HG03378 (cell line): Measurements from ENCODE around the gene CASP6.

Source experiments
- ATAC-seq: cut with Tn5 transposase; IDR thresholded peaks from one replicate; pipeline ENCODE4 v1.9.1; 2021; ENCODE audit warnings: mild to moderate bottlenecking, moderate library complexity; ENCODE audit not compliant: unreplicated experiment

CASP6 gene

DNA sequence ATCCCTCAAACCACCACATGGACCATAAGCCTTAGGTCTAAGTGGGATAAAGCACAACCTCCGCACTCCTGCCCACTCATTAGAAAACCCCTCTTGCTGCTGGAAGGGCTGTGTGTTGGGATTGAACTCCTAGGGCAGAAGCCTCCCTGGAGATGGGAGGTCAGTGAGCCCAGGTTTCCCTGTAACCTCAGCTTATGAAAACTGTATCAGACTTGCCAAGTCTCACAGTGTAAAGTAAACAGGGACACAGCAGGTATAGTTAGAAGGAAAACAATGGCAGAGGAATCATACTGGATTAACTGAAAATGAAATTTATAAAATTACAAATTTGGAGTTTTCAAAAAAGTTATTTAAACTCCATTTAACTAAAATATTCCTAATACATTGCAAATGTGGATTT is 29.9 kb downstream of the CASP6 start:
- no peak for ATAC-seq

DNA sequence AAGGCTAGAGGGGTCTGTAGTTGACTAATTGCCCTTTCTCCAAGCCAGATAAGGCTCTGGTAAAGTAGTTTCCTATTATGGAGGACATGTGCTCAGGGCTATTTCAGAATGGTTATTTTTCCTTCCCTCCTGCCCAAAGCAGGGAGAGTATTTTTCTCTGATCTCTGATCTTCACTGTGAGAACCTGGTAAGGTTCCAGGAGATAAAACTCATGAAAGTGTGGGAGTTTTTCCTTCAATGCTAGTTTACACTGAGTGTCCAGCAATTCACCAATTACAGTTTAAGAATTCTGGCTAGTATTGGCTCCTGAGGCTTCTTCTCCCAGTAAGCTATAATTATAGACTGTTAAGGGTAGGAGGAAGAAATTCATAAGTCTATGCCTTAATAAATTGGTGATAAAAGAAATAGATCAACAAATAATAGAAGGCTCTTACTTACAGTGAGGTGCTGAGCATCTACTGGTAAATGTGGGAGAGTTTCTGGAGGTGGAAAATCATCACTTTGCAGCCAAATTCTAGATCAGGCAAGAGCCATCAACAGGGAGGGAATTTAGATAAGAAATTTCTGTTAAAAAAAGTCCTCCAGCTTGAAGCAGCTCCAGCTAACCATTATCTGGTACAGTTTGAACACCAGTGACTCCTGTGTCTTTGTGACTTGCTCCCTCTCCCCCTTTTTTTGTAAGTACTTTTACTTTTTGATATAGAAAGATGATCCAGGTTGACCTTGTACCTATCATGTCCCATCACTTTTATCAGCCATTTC is 30.9 kb downstream of the CASP6 start:
- no peak for ATAC-seq

DNA sequence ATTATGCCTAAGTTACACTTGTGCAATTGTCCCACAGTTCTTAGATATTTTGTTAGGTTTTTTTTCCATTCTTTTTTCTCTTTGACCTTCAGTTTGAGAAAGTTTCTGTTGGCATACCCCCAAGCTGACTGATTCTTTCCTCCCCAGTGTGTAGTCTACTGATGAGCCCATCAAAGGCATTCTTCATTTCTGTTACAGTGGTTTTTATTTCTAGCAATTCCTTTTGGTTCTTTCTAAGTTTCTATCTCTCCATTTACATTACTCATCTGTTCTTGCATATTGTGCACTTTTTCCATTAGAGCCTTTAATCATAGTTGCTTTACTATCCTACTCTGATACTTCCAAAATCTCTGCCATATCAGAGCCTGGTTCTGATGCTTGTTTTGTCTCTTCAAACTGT is 31.9 kb downstream of the CASP6 start:
- no peak for ATAC-seq

DNA sequence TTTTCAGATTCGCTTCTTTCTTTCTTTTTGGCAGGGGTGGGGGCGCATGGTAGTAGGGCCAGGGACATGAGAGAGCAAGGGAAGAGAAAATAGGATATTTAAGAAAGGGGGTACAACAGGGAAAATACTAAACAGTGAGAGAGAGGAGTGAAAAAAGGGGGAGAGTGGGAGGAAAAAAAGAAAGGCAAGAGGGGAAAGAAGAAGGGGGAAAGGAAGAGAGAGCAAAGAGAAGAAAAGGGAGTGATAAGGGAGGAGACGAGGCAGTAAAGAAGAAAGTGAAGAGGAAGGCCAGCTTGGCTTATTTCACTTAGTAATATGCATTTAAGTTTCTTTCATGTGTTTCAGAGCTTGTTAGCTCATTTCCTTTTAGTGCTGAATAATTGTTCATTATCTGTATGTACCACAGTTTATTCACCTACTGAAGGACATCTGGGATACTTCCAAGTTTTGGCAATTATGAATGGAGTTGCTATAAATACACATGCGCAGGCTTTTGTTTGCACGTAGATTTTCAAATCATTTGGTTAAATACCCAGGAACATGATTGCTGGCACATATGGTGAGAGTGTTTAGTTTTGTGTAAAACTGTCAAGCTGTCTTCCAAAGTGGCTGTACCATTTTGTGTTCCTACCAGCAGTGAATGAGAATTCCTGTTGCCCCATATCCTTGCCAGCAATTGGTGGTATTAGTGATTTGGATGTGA is 37.3 kb downstream of the CASP6 start:
- no peak for ATAC-seq

DNA sequence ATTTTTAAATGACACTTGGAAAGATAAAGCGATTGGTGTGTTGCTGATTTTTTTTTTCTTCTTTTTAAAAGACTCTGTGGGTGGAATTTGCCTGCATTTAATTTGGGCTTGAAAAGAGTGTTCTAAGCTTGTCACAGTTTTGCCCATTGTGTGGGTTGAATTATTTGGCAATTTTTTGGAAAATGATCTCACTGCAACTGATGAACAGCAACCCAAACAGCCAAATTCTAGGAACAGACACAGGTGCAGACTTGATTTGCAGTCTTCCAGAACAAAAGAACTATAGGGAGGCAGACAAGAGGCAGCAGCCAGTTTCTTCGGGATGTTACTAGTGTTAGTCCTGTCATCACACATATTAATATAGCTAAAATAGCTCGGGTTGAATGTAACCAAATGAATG is 40.5 kb downstream of the CASP6 start:
- ATAC-seq, result no peak

DNA sequence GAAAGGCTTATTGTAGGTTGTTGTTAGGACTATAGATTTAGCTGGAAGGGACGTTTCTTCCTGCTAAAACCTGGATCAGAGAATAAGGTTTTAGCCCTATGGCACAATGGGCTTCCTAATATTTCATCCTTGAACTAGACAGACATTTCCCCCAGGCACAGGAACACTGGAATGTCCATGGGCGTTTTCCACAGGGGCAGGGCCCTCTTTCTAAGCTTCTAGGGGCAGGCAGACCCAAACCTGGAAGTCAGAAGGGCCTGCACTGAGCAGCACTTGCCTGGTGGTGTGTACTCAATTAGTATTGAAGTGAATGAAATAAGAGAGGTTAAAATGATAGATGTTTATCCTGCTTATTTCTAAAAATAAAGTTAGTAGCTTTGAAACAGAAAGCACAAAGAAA is 41.1 kb downstream of the CASP6 start:
- no peak for ATAC-seq

DNA sequence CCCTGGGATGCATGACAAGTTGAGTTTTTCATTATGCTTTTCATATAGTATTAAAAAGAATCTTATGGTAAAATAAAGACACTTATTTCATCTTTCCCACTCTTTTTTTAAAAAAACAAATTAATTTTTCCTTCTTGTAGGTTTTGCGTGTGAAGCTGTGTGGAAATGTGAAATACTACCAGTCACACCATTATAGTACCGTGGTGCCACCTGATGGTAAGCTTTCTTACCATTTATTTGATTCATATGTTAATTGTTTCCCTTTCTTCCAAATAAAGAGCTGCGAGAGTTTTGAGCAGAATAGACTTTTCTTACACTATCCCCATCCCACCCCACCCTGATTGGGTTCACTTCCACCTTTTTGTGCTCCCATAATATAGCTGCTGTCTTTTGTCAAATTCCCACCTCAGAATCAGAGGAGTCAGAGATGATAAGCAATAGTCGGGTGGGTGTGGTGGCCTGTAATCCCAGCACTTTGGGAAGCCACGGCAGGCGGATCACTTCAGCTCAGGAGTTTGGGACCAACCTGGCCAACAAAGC is 44.3 kb downstream of the CASP6 start:
- ATAC-seq, result no peak

DNA sequence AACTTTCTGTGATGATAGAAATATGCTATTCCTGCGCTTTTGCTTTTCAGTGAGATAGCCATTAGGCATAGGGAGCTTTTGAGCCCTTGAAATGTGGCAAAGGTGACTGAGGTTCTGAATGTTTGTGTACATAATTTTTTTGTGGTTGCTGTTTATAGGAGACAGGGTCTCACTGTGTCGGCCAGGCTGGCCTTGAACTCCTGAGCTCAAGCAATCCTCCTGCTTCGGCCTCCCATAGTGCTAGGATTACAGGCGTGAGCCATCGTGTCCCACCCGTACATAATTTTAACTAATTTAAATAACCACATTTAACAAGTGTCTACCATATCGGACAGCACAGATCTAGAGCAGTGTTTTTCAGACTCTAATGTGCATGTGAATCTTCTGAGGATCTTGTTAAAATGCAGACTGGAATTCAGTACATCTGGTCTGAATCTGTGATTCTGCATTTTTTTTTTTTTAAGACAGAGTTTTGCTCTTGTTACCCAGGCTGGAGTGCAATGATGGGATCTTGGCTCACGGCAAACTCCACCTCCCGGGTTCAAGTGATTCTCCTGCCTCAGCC is 45.3 kb downstream of the CASP6 start:
- ATAC-seq, result no peak

DNA sequence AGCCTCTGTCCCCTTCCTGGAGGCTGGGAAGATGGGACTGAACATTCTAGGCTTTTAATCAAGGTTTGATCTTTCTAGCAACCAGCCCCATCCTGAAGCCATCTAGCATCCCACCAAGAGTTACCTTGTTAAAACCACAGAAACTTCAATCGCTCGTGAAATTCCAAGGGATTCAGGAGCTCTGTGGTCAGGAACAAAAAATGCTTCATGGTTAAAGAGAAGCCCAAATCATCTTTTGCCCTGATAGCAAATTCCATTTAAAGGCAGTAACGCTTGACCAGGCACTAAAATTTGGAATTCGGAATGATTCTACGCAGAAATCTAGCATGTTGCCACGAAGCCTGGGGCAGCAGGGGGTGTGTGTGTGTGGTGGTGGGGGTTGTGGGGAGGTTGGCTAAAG is 47.8 kb downstream of the CASP6 start:
- ATAC-seq, result no peak

DNA sequence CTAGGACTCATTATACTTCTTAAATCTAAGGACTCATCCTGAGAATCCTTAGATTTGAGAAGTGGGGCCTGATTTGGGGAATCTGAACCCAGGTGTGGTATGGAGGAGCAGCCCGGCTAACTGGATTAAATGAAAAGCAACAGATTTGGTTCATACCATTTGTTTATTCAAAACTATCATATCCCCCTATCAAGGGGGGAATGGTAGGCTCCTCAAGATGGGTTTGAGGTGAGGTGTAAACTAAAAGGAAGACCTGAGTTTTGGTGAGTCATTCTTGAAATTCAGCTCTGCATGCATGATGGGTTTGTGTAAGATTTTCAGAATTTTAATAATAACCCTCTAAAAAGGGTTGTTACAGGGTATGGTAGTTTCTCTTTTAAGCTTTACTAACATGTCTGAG is 53.4 kb downstream of the CASP6 start:
- peak; percentile 91 for ATAC-seq

DNA sequence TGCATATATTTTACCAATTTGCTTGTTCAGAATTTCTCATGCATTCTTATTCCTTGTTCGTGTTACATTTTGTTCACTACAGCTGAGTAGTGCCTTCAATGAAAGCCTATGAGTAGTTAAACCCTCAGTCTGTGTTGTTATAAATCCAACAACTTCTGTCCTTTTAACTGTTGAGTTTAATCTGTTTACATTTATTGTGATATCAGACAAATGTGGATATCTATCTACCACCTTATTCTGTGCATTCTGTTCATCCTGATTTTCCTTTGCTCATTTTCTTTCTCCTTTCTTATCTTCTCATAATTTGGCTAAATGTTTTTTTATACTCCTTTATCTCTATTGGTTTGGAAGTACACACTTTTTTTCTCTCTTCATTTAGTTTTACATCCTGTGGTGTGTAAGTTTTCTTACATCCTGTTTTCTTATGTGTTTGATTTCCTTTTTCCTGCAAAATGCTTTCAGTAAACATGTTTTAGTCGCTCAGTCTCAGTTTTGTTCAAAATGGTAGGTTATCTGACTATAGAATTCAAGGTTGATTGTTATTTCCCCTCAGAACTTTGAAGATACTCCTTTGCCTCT is 54.2 kb downstream of the CASP6 start:
- no peak for ATAC-seq

DNA sequence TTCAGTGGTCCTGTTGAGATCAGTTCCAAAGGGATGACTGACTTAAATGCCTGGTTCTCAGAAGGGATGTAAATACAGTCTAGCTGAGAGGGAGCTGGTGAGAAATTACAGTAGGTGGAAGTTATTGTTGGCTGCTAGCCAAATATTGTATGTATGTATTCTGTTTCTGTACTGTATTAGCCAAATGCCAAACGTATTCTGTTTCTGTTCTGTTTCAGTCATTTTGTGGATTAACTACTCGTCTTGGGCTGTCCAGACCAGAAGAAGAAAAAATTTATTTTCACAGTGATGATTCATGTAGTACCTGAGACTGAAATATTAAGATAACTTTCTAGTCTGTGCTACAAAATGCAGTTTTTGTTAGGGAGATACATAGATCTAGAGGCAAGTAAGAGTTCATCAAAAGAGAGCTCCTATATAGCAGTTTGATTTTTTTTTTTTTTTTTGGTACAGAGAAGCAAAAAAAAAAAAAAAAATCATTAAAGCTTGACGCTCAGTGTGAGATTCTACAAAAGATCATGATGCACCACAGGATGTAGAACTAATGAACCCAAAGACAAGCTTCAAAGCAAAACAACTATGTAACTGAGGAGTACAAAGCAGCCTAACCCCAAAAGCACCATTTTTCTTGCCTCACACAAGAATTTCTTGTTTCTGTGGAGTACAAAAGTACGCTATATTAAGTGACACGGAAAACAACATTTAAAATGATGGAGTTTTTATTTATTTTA is 54.8 kb downstream of the CASP6 start:
- peak; percentile 68 for ATAC-seq

DNA sequence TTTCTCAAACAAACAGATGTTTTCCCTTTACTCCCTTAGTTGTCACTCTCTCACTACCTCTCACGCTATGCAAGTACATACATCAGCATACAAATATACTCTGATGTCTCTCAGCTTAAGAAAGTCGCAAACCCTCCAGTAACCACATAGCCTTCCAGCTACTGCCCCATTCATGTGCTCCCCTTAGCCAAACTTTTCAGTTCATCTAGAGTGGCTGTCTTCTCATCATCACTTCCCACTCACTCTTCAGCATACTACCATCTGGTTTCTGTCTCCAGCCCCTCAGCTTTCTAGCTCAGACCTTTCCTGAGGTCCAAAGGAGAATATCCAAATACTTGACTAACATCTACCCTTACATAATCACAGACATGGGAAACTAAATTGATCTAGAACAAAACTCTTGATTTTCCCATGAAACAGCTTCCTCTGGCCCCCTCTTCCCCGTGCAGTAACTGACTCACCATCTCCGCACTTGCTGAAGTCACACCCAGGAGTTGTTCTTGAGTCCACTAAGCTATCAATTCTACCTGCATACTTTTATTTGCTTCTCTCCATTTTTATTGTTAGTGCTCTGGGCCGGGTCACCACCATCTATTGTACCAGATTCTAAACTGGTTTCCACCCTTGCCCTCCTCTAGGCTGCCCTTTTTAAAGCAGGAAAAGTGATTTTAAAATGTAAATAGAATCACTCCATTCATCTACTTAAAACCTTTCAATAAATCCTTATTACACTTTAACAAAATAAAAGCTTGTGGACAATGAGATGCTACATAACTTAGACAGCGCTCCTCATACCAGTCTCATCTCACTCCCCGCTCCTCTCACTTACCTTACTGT is 57.2 kb downstream of the CASP6 start:
- no peak for ATAC-seq

DNA sequence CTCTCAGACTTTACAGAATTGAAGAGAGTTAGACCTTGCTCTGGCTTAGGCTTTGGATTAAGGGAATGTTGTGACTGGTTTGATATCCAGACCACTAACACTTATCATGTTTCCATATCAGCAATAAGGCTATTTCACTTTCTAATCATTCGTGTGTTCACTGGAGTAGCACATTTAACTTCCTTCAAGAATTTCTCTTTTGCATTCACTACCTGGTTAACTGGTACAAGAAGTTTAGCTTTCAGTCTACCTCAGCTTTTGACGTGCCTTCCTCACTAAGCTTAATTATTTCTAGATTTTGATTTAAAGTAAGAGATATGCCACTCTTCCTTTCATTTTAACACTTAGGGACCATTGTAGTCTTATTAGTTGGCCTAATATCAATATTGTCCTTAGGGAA is 62.6 kb downstream of the CASP6 start:
- ATAC-seq, result no peak
